Tongue (tissue), 2 donors: Measurements from ENCODE around the gene PAPOLA. TPM values are rescaled to one million over a fixed set of nuclear protein-coding genes. Genes with fewer than 3 reads are reported as not detected.
"Not testable (repeated sequence)": the region's sequence is repeated elsewhere in the genome, so short reads cannot be mapped to it uniquely, and the experiment has no call there.

Experiments used
- DNase-seq: peaks from one replicate; pipeline ENCODE4 v3.0.0-alpha.2; 2015
- total RNA-seq: library from RNA; depleted of rRNA; stranded (reverse); fragments of >200 nt; gene quantifications from one replicate; pipeline ENCODE4 v1.2.3, GENCODE V29; 2014

The PAPOLA gene
- total RNA-seq, 1 donor from 2014 or later: 138 TPM

DNA sequence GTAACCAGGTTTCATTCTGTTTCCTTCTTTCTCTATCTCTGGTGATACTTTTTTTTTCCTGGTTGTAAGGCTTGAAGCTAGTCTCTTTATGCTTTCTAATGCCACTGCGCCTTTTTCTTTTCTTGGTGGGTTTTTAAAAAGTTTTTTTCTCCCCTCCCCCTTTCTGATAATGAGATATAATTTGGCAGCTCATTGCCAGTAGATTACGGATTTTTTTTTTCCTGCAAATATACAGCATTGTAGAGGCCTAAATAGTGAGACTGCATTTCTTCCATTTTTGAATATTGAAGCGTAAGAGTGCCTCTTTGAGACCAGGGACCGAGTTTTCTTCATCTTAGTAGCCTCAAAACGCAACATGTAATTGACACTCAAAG is 1.1 kb downstream of the PAPOLA start:
- peak; percentile 15 for DNase-seq

DNA sequence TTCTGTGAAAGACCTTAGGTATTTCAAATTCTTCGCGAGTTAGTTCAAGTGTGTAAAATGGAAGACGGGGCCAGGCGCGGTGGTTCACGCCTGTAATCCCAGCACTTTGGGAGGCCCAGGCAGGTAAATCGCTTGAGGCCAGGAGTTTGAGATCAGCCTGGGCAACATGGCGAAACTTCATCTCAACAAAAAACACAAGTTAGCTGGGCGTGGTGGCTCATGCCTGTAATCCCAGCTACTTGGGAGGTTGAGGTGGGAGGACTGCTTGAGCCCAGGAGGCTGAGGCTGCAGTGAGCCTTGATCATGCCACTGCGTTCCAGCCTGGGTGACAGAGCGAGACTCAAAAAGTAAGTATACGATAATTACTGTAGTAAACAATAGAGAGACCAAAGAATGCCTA is 2.2 kb downstream of the PAPOLA start:
- not testable (repeated sequence) for DNase-seq

DNA sequence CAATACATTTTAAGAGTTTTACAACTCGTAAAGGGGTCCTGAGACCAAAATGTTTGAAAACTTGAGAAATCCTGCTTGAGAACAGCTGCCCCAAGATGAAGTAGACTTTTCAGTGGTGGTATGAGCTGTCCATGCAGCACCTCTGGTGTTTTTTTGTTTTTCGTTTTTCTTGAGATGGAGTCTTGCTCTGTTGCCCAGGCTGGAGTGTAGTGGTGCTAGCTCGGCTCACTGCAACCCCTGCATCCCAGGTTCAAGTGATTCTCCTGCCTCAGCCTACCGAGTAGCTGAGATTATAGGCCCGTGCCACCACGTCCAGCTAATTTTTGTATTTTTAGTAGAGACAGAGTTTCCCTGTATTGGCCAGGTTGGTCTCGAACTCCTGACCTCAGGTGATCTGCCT is 5.5 kb downstream of the PAPOLA start:
- no peak for DNase-seq

DNA sequence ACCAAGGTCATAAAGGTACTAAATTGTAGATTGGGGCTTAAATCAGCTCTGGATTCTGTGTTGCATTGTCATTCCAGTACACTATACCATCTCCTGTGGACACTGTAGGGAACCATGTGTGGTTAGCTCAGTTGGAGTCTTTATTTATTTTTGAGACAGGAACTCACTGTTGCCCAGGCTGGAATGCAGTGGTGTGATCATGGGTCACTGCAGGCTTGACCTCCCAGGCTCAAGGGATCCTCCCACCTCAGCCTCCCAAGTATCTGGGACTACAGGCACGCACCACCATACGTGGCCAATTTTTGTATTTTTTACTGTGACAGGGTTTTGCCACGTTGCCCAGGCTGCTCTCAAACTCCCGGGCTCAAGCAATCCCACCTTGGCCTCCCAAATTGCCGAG is 6.7 kb downstream of the PAPOLA start:
- no peak for DNase-seq

DNA sequence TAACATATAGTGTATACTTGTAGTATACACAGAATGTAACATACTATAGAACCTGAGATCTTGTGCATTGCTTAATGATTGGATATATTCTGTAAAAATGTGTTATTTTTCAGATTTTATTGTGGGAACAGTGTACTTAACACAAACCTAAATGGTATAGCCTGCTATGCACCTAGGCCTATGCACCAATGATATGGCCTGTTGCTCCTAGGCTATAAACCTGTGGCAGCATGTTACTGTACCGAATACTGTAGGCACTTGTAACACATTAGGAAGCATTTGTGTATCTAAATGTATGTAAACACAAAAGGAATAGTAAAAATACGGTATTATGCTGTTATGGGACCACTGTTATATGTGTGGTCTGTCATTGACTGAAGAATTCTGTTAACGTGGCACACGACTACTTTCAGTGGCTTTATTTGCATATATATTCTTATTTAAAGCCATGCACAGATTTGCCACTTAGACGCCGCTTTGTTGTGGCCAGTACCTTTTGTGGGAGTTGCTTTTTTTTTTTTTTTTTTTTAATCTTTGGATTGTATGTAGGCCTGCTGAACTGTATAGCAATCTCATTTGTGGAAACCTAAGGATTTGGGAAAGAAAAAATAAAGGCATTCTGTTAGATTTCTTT is 7.4 kb downstream of the PAPOLA start:
- no peak for DNase-seq

DNA sequence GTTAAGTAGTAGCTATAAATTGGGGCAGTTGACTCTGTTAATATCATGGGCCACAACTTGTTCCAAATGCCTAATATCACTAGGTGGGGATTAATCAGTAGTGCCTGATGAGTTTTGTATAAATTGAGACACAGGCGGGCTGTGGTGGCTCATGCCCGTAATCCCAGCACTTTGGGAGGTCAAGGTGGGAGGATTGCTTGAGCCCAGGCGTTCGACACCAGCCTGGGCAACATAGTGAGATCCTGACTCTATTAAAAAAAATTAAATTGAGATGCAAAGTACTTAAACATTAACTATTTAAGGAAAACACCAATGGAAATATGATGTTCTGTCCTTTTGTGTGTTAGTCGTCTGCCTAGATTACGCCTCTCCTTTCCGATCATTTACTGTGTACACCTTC is 9.0 kb downstream of the PAPOLA start:
- no peak for DNase-seq

DNA sequence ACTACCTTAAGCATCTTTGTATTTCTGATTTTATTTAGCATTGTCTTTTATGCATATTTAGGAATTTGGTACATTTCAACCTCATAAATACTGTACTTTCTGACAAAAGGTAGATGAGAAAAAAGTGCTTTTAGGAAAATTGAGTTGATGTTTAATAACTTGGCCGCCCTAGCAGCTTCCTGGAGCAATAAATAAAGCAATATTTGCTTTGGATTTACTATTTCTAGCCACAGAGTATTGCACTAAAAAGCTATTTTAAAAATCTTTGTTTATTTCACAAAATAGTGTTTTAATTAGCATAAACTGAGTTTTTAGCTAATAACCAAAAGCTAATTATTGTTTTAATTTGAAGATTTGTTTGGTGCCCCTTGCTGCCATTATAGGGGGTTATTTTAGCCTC is 9.5 kb downstream of the PAPOLA start:
- no peak for DNase-seq

DNA sequence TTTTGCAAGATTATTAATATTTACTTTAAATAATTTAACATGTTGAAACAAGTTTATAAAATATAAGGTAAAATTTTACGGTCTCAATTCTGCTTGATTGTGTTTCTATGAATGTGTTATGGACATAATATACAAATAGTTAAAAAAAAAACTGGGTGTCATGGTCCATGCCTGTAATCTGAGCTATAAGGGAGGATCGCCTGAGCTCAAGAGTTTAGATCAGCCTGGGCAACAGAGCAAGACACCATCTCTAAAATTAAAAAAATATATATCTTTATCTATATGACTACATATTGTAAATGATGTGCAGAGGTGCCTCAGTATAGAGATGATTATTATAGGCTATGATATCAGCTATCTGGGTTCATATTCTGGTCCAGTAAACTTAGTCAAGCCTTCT is 9.9 kb downstream of the PAPOLA start:
- DNase-seq: no peak

DNA sequence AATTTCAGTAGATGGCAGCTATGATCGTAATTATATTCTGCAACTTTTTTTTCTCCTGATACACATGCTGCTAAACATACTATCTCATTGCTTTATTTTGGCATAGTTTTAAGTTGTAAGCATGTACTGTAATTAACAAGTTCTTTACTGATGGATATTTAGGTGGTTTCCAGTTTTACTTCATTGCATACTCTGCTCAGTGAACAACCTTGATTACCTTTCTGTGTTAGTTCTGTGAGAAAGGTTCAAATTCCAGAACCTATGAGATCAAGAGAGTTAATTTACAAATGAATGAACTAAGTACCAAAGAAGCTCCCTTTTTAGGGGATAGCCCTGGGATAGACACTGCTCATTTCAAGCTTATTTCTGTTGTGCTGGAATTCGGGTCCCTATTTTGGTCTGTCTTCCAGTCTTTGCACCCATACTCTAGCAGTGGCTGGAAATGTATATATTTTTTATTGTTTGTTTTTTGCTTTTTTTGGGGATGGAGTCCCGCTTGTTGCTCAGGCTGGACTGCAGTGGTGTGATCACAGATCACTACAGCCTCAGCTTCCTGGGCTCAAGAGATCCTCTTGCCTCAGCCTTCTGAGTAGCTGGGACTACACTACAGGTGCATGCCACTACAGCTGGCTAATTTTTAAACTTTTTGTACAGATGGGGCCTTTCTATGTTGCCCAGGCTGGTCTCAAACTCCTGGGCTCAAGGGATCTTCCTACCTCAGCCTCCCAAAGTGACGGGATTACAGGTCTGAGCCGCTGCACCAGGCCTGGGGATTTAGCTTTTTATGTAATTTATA is 10.6 kb downstream of the PAPOLA start:
- no peak for DNase-seq

DNA sequence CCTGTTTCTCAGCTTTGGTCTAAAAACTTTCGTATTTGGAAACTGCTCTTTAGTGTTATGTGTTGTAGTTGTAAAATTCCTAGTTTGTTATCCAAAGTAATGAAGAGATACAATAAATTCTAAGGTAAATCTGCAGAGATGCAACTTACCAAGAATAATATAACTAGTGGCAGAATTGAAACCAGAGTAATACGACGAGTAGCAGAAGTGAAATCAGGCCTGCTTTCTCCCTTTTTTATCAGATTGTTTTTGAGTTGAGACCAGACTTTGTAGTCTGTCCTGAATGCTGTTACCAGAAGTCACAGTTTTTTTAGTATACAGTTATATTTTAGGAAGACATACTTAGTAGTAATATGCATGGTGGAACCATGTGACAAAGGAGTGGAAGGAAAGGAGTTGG is 12.5 kb downstream of the PAPOLA start:
- DNase-seq: no peak

DNA sequence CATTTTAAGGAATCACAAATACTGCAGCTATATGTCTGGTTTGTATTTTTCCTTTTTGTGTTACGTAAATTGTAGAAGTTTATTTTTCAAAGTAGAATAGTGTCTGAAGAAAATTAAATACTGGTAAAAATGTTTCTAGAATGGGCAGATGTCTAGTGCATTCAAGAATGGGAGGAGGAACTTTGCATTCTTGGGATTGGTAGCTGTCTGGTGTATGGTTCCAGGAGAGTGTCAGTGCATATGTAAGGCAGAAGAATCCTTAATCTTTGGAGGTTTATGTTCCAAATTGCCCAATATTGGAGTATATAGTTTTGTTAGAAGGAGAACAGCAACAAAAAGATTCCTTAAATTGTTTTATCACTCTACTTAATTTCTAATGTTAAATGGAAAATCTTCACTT is 13.5 kb downstream of the PAPOLA start:
- no peak for DNase-seq

DNA sequence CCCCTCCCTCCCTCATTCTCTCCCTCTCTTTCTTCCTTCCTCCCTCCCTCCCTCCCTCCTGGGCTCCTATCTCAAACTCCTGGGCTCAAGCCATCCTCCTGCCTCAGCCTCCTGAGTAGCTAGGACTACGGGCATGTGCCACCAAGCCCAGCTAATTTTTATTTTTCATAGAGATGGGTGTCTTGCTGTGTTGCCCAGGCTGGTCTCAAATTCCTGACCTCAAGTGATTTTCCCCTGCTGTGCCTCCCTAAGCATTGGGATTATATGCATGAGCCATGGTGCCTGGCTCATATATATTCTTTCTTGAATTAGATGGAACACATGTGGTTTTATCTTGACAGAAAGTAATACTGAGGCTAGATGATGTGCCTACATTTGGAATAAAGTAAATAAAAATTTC is 14.2 kb downstream of the PAPOLA start:
- DNase-seq: no peak

DNA sequence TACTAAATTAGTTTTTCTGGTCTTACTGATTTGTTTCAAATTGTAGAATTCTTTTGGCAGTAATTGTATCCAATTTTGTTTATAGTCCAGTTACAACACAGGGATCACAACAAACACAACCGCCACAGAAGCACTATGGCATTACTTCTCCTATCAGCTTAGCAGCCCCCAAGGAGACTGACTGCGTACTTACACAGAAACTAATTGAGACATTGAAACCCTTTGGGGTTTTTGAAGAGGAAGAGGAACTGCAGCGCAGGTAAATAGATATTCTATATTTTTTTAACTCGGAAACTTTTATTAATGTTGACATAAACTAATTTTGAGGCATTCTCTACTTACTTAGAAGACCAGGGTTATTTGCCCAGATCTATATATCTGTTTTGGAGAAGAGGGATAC is 17.8 kb downstream of the PAPOLA start:
- DNase-seq: no peak

DNA sequence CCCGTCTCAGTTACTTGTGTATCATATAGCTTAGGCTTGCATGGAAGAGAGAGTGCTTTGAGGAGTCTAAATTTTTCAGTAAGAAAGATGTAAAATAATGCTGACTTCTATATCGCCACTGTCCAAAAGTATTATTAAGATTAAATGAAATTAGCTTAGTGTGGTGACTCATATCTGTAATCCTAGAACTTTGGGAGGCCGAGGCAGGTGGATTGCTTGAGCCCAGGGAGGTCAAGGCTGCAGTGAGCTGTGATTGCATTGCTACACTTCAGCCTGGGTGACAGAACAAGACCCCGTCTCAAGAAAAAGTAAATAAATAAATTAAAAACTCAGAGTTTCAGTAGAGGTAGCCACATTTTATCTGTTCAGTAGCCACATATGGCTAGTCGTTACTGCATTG is 23.3 kb downstream of the PAPOLA start:
- no peak for DNase-seq

DNA sequence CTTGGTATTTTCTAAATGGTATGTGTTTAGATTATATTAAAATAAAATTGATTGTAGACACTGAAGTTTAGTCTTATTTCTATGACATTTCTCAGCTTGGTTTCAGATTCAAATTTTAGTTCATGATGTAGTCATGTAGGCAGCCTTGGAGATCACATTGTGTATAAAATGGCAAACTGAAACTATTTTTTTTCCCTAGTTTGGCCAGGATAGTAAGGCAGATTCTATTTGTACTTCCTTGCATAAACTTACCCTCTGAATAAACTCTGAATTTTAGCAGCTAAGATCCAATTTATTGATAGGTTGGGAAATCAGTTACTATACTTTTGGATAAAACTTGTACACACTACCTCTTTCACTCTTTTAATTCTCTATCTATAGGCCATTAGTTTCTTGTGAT is 30.4 kb downstream of the PAPOLA start:
- DNase-seq: no peak

DNA sequence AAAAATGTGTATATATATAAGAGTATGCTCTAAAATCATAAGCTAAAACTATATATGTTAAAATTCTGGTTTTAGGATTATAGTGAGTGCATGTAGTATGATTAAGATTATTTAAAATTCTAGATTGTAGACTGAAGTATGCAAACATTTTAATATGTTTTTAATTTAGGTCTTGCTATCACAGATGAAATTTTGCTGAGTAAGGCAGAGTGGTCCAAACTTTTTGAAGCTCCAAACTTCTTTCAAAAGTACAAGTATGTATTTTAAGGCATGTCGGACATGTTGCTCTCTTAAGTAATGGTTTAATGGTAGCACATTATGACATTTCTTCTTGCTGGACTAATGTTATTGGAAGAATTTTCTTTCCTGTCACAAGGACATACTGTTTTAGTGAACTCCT is 34.6 kb downstream of the PAPOLA start:
- no peak for DNase-seq

DNA sequence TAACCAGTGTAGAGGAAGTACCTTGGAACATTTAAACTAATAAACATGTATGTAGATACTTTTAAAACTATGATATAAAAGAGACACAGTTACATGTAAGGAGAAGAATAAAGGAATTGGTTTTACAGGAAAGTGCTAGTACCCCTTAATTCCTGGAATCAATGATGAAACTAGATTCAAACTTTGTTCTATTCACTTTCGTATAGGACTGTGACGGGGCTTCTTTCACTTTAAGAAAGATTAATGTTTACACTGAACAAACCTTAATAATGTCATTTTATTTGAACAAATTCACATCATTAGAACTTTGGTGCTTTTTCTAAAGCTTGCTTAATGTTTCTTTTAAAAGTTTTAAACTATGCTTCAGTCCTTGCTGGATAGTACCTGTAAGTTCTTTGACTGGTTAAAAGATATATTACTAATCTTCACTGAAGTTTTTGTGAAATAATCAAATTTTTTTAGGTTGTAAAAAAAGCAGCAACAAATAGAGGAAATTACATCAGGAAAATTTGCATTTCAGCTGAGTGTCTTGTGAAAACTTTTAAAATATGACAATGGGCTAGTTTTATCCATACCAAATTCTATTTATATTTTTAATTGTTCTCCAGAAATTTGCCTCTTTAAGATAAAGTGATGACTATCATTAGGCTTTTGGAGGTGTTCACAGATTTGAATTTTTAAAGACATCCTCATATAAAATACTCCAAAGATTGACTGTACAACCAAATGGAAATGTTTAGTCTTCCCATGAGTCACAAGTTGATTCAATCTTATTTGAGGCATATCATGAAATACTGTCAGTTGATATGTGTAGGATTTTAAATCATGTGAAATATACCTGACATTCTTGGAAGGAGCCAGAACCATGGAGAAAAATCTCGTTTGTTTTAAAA is 36.2 kb downstream of the PAPOLA start:
- no peak for DNase-seq

DNA sequence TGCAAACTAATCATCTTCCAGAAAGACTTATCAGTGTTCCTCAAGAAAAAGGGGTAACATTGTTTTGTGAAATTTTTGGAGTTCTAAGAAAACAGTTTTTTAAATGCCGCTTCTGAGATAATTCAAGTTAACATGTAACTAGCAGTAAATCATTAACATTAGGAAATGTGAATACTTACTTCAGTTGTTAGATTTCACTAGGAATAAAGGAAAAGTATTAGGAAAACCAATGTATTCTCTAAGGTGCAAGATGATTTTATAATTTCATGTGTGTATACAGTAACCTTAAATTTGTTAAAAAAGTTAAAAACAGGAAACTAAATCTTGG is 36.8 kb downstream of the PAPOLA start:
- DNase-seq: no peak

DNA sequence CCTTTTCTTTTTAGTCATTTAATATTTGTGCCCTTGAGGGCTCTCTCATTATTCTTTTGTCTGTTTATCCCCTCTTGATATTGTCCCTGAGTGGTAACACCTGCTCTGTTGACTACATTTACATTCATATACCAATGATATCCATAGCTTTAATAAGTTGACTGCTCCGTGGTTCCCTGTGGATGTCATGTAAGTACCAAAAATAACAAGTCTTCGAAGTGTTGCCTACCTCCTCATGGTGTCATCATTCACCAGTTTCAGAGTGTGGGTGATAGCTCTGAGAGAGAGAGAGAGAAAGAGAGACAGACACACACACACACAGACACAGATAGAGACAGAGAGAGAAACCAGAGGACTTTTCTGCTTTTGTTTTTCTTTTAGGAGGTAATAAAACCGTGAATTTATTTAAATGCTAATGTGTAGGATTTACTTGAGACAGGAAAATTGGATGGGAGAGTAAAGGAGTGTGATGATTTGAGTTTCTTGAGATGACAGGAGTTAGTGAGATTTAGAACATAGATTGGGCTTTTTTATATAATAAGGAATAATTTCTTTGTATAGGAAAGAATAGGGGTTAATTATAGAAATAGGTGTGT is 52.2 kb downstream of the PAPOLA start:
- no peak for DNase-seq

DNA sequence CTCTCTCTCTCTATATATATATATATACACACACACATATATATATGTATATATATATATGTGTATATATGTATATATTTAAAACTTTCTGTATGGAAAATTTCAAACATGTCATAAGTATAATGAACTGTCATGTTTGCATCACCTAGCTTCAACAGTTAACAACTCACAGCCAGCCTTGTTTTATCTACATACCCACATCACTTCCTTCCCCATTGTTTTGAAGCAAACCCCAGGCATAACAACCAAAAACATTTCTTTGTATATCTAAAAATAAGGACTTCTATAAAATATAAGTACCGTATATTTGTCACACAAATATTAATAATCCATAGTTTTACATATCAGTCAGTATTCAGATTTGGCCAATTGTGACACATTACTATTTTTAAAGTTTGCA is 57.4 kb downstream of the PAPOLA start:
- no peak for DNase-seq

DNA sequence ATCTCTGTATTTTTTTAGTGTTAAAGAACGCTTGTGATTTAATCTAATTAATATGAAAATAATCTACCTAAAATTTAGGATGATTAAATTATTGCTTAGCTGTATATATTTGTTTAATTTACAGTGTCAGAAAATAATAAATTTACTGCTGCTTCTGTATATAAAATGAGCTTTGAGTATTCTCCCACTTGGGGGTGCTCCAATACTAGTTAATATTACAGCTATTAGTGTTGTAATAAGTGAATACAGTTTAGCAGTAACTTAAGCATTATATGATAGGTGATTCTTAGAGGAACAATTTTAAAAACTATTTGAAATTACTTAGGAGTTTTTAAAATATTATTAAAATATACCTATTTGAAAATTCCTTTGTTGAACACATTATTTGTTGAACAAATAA is 62.2 kb downstream of the PAPOLA start:
- DNase-seq: no peak

DNA sequence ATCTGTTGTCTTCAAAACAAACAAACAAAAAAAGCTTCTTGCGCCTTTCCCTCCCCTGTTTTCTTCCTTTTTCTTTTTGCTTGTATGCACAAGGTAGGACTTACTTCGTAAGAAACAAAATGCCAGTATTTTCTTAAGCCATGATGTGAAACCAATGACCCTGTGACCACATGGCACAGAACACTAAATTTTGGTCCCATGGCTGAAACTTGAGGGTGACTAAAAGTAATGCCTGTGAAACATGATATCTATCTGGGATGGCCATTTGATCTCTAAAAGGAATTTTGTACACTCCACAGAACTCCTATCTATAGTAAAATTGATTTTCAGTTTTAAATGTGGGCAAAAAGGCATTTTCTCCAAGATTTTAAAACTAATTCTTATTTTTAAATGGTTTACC is 63.6 kb downstream of the PAPOLA start:
- DNase-seq: no peak

DNA sequence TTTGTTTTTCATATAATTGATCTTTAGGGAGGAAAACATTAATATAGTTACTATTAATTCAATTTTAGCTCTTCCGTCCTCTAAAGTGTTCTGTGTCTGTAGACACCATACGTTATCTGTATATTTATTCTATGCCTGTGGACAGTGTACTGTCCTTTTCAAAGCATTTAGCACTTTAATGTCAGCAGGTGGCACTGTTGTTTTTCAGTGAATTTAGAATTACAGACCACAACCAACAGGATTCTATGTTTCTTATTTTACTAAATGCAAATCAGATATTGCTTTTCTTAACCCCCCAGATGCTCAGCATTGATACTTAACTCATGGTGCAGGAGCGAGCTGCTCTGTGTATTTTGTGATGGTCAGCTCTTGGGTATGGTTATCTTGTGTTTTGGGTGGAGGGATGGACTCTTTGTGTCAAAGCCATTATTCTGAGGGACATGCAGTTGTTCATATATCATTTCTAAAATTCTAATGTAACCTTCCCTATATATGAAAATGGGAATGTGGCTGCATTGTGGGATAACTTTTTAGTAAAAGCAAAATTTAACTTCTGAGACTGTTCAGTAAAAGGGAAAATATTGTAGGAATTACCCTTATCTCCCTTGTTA is 65.2 kb downstream of the PAPOLA start:
- peak; percentile 74 for DNase-seq
